GM18520 (cell line): ENCODE measurements around the gene IGF1R.
"Not testable (repeated sequence)": the region's sequence is repeated elsewhere in the genome, so short reads cannot be mapped to it uniquely, and the experiment has no call there.

Experiments
- ATAC-seq: cut with Tn5 transposase; IDR thresholded peaks from one replicate; pipeline ENCODE4 v1.9.1; 2021; ENCODE audit not compliant: unreplicated experiment

Gene IGF1R

GRCh38 chr15:98955331-98955730, 307.0 kb downstream of the IGF1R start:
- no peak for ATAC-seq

GRCh38 chr15:98955961-98956723, 307.8 kb downstream of the IGF1R start:
- no peak for ATAC-seq

GRCh38 chr15:98956796-98957553, 308.6 kb downstream of the IGF1R start:
- no peak for ATAC-seq

GRCh38 chr15:98957655-98958054, 309.3 kb downstream of the IGF1R start:
- ATAC-seq = no peak

GRCh38 chr15:98958076-98958475, 309.7 kb downstream of the IGF1R start:
- no peak for ATAC-seq

GRCh38 chr15:98958918-98959639, 310.7 kb downstream of the IGF1R start:
- no peak for ATAC-seq

- no peak for ATAC-seq
These were observed 311.3 kb downstream of the IGF1R start for GRCh38 chr15:98959640-98960007.

- ATAC-seq = no peak
These were observed 312.3 kb downstream of the IGF1R start for GRCh38 chr15:98960555-98961050.

- ATAC-seq = no peak
These were observed 315.1 kb downstream of the IGF1R start for GRCh38 chr15:98963444-98963843.

- ATAC-seq = no peak
These were observed 316.3 kb downstream of the IGF1R start for GRCh38 chr15:98964466-98965133.

- ATAC-seq = not testable (repeated sequence)
These were observed 316.8 kb downstream of the IGF1R start for GRCh38 chr15:98965134-98965491.

- no peak for ATAC-seq
These were observed 317.3 kb downstream of the IGF1R start for GRCh38 chr15:98965597-98965996.

GRCh38 chr15:98966091-98966787, 317.9 kb downstream of the IGF1R start:
- ATAC-seq = no peak

- ATAC-seq = no peak
These were observed 318.8 kb downstream of the IGF1R start for GRCh38 chr15:98967096-98967495.

GRCh38 chr15:98967916-98968315, 319.6 kb downstream of the IGF1R start:
- no peak for ATAC-seq

- ATAC-seq = no peak
These were observed 320.2 kb downstream of the IGF1R start for GRCh38 chr15:98968576-98968975.

GRCh38 chr15:98969126-98969735, 320.9 kb downstream of the IGF1R start:
- ATAC-seq = no peak

GRCh38 chr15:98970799-98971198, 322.5 kb downstream of the IGF1R start:
- ATAC-seq = no peak

GRCh38 chr15:98976500-98976899, 328.2 kb downstream of the IGF1R start:
- ATAC-seq = no peak

- ATAC-seq = no peak
These were observed 329.1 kb downstream of the IGF1R start for GRCh38 chr15:98977441-98977840.
